Esophagus muscularis mucosa (tissue), 4 donors: ENCODE measurements around the gene NPHP4. TPM values are rescaled to one million over a fixed set of nuclear protein-coding genes. Genes with fewer than 3 reads are reported as not detected.
A peak's percentile ranks its signal among the peaks of the same experiment; 100 is the strongest.

Experiments used
- DNase-seq: peaks from one replicate; pipeline ENCODE4 v3.0.0-alpha.2; 2017; ENCODE audit errors: extremely low spot score
- H3K27ac ChIP-seq, 4 donors: fragments of 200-600 bp; sonication (generic); replicated peaks in 1 of 4; 1 replicate in 3 of 4; 2 replicates in 1 of 4; pipeline ENCODE4 v1.5.1; 2016 to 2019; ENCODE audit warnings: mild to moderate bottlenecking in 1 of 4
- H3K27me3 ChIP-seq, 4 donors: fragments of 200-600 bp; sonication (generic); one replicate each; pipeline versions ENCODE4 v1.5.1 to v1.6.0; 2016 to 2019
- H3K36me3 ChIP-seq, 4 donors: fragments of 200-600 bp; sonication (generic); one replicate each; pipeline ENCODE4 v1.5.1; 2016 to 2019
- H3K4me1 ChIP-seq, 4 donors: fragments of 200-600 bp; sonication (generic); one replicate each; pipeline ENCODE4 v1.5.1; 2016 to 2019
- H3K4me3 ChIP-seq, 4 donors: fragments of 200-600 bp; sonication (generic); 1 replicate in 2 of 4; 2 replicates in 2 of 4; pipeline ENCODE4 v1.5.1; 2016 to 2019; ENCODE audit warnings: mild to moderate bottlenecking in 4 of 4, moderate library complexity in 1 of 4
- H3K9me3 ChIP-seq, 4 donors: fragments of 200-600 bp; sonication (generic); 1 replicate in 3 of 4; 2 replicates in 1 of 4; pipeline ENCODE4 v1.5.1; 2016 to 2019
- CTCF ChIP-seq, 3 experiments: fragments of 200-600 bp in 2 of 3; fragments of 450-650 bp in 1 of 3; sonication (generic) in 2 of 3; IDR thresholded peaks; one replicate each; pipeline ENCODE4 v1.5.1; 2017 to 2019; ENCODE audit warnings: antibody characterized with exemption in 3 of 3, mild to moderate bottlenecking in 2 of 3, moderate library complexity in 1 of 3
- EP300 ChIP-seq: sonication (generic); formaldehyde crosslinking; IDR thresholded peaks from one replicate; pipeline ENCODE4 v1.6.1; 2017; ENCODE audit warnings: antibody characterized with exemption
- POLR2A ChIP-seq: fragments of 450-650 bp; IDR thresholded peaks from one replicate; pipeline ENCODE4 v1.6.1; 2017; ENCODE audit warnings: antibody characterized with exemption, moderate library complexity, mild to moderate bottlenecking, low read depth
- POLR2AphosphoS5 ChIP-seq, 2 donors: sonication (generic); formaldehyde crosslinking; IDR thresholded peaks; one replicate each; pipeline ENCODE4 v1.6.1; 2017; ENCODE audit warnings: antibody characterized with exemption in 2 of 2
- WGBS: methylation state at CpG from one replicate; pipeline ENCODE4 v1.1.5; 2018; 5-methylcytosine and 5-hydroxymethylcytosine counted together
- intact Hi-C: fragments of 100-400 bp; cut with DNase I; formaldehyde crosslinking; loops from one replicate; pipeline ENCODE4 v1.15.1; 2023
- total RNA-seq, 4 donors: library from RNA; depleted of rRNA; stranded (reverse); fragments of >200 nt; gene quantifications; one replicate each; pipeline versions ENCODE4 v1.1.0 to v1.2.1, GENCODE V29; 2016

NPHP4 gene
- total RNA-seq, 4 donors from 2014 or later = 6.5 to 9.1 (median 8.0) TPM

DNA sequence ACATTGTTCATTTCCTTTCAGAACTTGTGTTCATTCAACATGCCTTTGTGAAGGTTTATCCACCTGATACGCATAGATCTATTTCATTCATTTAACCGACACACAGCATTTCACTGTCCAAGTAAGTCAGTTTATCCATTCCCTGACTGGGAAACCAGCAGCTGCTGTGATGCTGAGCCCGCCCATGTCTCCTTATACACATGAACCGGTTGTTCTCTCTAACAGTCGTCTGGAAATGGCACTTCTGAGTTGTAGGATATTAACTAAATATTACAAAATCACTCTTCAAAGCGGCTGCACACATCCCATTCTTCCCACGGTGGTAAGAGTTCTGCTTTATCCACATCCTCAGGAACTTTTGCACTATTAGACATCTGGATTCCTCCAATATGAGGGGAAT, 71.1 kb downstream of the NPHP4 start:
- peaks cover 0 to 13% (median 4%) of the 10 kb centered on the region in 4 donors for H3K36me3 ChIP-seq
- H3K4me3 ChIP-seq = no peak overlapping the region
- no peak for TF ChIP-seq POLR2AphosphoS5 (IDR thresholded peaks at IDR 0.05)
- no peak for TF ChIP-seq CTCF (IDR thresholded peaks at IDR 0.05)
- TF ChIP-seq POLR2A = no peak
- no peak for TF ChIP-seq EP300
- 88% methylated on average over 7 of the region's 7 CpGs for WGBS
- no peaks in the 10 kb centered on the region for H3K9me3 ChIP-seq
- DNase-seq = no peak
- intact Hi-C loops = no loop called here
- no peaks in the 10 kb centered on the region for H3K4me1 ChIP-seq
- no peaks in the 10 kb centered on the region for H3K27me3 ChIP-seq
- H3K27ac ChIP-seq = no peak overlapping the region

DNA sequence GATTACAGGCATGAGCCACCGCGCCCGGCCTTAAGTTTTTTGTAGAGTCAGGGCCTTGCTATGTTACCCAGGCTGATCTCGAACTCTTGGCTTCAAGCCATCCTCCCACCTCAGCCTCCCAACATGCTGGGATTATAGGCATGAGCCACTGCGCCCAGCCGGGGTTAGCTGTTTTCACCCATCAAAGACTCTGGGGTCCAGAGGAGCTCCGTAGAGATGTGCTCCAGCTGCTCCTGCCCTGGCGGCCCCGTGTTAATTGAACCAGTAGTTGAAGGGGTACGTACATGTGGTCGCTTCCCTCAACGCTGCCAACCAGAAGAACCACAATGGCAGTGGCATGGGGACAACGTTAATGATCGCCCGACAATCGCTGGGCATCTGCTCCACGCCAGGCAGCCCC, 72.0 kb downstream of the NPHP4 start:
- 94% methylated on average over 17 of the region's 17 CpGs for WGBS
- Histone ChIP-seq H3K4me3 (no peak overlapping the region), H3K36me3 (peaks cover 0 to 8% (median 3%) of the 10 kb centered on the region in 4 donors), H3K27me3 (no peaks in the 10 kb centered on the region), H3K9me3 (no peaks in the 10 kb centered on the region), H3K4me1 (peaks cover 0 to 7% (median 6%) of the 10 kb centered on the region in 4 donors), H3K27ac (no peak overlapping the region)
- intact Hi-C loops = no loop called here
- TF ChIP-seq POLR2AphosphoS5 (IDR thresholded peaks at IDR 0.05) (no peak), POLR2A (no peak), CTCF (IDR thresholded peaks at IDR 0.05) (no peak), EP300 (no peak)
- DNase-seq = no peak

GRCh38 chr1:5918275-5918649, 74.0 kb downstream of the NPHP4 start:
- Histone ChIP-seq H3K4me1 (peaks cover 0 to 8% (median 6%) of the 10 kb centered on the region in 4 donors), H3K4me3 (no peak overlapping the region), H3K36me3 (peaks cover 0 to 6% (median 3%) of the 10 kb centered on the region in 4 donors), H3K9me3 (no peaks in the 10 kb centered on the region), H3K27me3 (no peaks in the 10 kb centered on the region), H3K27ac (no peak overlapping the region)
- 64% methylated on average over 2 of the region's 2 CpGs for WGBS
- intact Hi-C loops = loop anchor here (5.0 kb wide), 1 partner anchor 406 kb away; no protein-coding TSS in a partner anchor
- no peak for TF ChIP-seq CTCF (IDR thresholded peaks at IDR 0.05)
- no peak for TF ChIP-seq EP300
- TF ChIP-seq POLR2AphosphoS5 (IDR thresholded peaks at IDR 0.05) = no peak
- no peak for TF ChIP-seq POLR2A
- DNase-seq = no peak

DNA sequence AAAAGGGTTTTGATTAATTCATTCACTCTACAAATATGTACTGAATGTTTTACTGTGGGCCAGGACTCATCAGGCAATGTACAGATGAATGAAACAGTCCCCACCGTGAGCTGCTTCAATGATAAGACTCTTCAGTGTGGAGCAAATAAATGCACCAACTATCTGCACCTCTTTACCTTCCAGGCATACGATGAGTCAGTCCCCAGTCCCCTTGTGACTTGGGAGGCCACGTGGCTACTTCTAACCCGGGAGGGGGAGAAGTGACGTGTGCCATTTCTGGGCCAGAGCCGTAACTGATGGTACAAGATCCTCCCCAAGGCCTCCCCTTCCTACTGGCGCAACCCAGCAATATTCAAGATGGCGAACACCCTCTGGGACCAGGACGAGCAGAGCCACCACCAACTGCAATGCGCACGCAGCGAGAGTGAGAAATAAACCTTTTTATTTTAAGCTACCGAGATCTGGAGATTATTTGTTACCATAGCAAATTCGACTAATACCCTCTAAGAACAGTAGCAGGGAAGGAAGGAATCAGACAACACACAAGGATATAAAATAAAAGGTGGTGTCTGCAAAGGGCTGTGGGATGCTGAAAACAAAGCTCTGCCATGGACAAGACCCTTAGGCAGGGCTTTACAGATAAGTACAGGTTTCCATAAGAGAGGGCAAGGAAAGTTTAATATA, 74.5 kb downstream of the NPHP4 start:
- Histone ChIP-seq H3K36me3 (peaks cover 0 to 5% (median 1%) of the 10 kb centered on the region in 4 donors), H3K27me3 (no peaks in the 10 kb centered on the region), H3K4me3 (no peak overlapping the region), H3K4me1 (peaks cover 0 to 8% (median 6%) of the 10 kb centered on the region in 4 donors), H3K9me3 (no peaks in the 10 kb centered on the region), H3K27ac (no peak overlapping the region)
- intact Hi-C loops = loop anchor here (5.0 kb wide), 1 partner anchor 405 kb away; no protein-coding TSS in a partner anchor
- 92% methylated on average over 14 of the region's 14 CpGs for WGBS
- no peak for TF ChIP-seq POLR2AphosphoS5 (IDR thresholded peaks at IDR 0.05)
- peak; percentile 39 for DNase-seq

DNA sequence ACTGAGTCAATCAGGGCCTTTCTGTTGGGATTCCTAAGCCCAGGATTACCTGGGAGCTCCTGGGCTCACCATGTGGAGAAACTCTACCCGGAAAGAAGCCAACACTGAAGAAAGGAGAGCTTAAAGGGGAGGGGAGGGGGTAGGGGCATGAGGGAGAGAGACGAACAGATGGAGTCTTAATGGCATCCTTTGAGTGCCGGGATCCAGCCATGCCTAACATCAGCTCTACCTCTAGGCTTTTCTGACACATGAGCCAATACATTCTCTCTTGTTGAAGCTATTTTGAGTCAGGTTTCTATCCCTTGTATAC, 75.0 kb downstream of the NPHP4 start:
- intact Hi-C loops = loop anchor here (5.0 kb wide), 1 partner anchor 405 kb away; no protein-coding TSS in a partner anchor
- H3K4me1 ChIP-seq = peaks cover 0 to 8% (median 6%) of the 10 kb centered on the region in 4 donors
- WGBS = 84% methylated on average over 3 of the region's 3 CpGs
- DNase-seq = peak; percentile 75
- TF ChIP-seq EP300 (no peak), POLR2AphosphoS5 (IDR thresholded peaks at IDR 0.05) (no peak), CTCF (IDR thresholded peaks at IDR 0.05) (no peak), POLR2A (no peak)
- peaks cover 0 to 5% (median 0%) of the 10 kb centered on the region in 4 donors for H3K36me3 ChIP-seq
- H3K9me3 ChIP-seq = no peaks in the 10 kb centered on the region
- no peak overlapping the region for H3K4me3 ChIP-seq
- no peak overlapping the region for H3K27ac ChIP-seq
- H3K27me3 ChIP-seq = no peaks in the 10 kb centered on the region
